ENCODE data around the gene EHF.

DNA sequence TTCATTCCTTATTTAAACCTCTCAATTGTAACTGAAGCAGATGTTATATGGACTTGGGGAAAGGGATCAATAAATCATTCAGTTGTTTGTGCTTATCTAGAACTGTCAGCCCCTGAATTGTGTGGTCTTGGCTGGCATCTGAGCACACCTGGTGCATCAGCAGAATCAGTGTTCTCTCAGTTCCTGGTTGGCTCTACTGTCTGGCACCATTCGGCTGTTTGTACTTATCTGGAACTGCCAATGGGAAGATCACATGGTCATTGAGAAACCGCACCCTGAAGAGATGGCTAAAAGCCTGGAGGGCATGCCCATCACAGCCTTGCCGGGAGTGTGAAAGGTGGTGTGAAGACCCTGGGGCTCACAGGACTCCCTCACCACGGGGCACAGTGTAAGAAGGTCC lies 37.1 kb upstream of the EHF start:
- TF ChIP-seq CTCF (IDR thresholded peaks at IDR 0.05) (no peak), POLR2A (IDR thresholded peaks at IDR 0.05) (no peak)

All from ovary (tissue), 3 donors.